Measurements from ENCODE around the gene PRAME.

Gene PRAME

GRCh38 chr22:22556578-22556977 is 2.5 kb downstream of the PRAME start (continued):
- no peak for TF ChIP-seq ZFP30 (CRISPR knock-in tag; IDR thresholded peaks at IDR 0.05)

- TF ChIP-seq ZFP3 (CRISPR knock-in tag; IDR thresholded peaks at IDR 0.05) (no peak), CREB5 (CRISPR knock-in tag; IDR thresholded peaks at IDR 0.05; ENCODE audit: low read depth) (no peak), ZC3H10 (CRISPR knock-in tag; IDR thresholded peaks at IDR 0.05) (no peak), PPARA (CRISPR knock-in tag; IDR thresholded peaks at IDR 0.05; ENCODE audit: borderline replicate concordance) (no peak), CSDC2 (CRISPR knock-in tag; IDR thresholded peaks at IDR 0.05) (no peak), ARNTL (CRISPR knock-in tag; IDR thresholded peaks at IDR 0.05; ENCODE audit: borderline replicate concordance, low read depth) (no peak), POU6F1 (CRISPR knock-in tag; IDR thresholded peaks at IDR 0.05; ENCODE audit: borderline replicate concordance, low read depth) (no peak), TCF4 (CRISPR knock-in tag; IDR thresholded peaks at IDR 0.05; ENCODE audit: borderline replicate concordance) (no peak), TOX (CRISPR knock-in tag; IDR thresholded peaks at IDR 0.05; ENCODE audit: borderline replicate concordance) (no peak), BACH2 (CRISPR knock-in tag; IDR thresholded peaks at IDR 0.05; ENCODE audit: borderline replicate concordance) (no peak), ZNF565 (CRISPR knock-in tag; conservative IDR thresholded peaks at IDR 0.05; ENCODE audit: low read depth) (no peak), OSR1 (CRISPR knock-in tag; IDR thresholded peaks at IDR 0.05) (no peak)
- no peak for ATAC-seq
These were observed 3.5 kb downstream of the PRAME start for GRCh38 chr22:22555596-22555995.

- TF ChIP-seq TCF4 (CRISPR knock-in tag; IDR thresholded peaks at IDR 0.05; ENCODE audit: borderline replicate concordance): no peak
- TF ChIP-seq CSDC2 (CRISPR knock-in tag; IDR thresholded peaks at IDR 0.05): no peak
- no peak for TF ChIP-seq ZC3H10 (CRISPR knock-in tag; IDR thresholded peaks at IDR 0.05)
- TF ChIP-seq TOX (CRISPR knock-in tag; IDR thresholded peaks at IDR 0.05; ENCODE audit: borderline replicate concordance): no peak
- no peak for TF ChIP-seq ZNF8 (CRISPR knock-in tag; IDR thresholded peaks at IDR 0.05)
- no peak for TF ChIP-seq GLIS3 (CRISPR knock-in tag; IDR thresholded peaks at IDR 0.05)
- TF ChIP-seq ZNF565 (CRISPR knock-in tag; conservative IDR thresholded peaks at IDR 0.05; ENCODE audit: low read depth): no peak
- ATAC-seq: no peak
These were observed 4.3 kb downstream of the PRAME start for GRCh38 chr22:22554587-22555284.

- ATAC-seq: no peak
- TF ChIP-seq ESRRG (CRISPR knock-in tag; IDR thresholded peaks at IDR 0.05) (no peak), ZNF8 (CRISPR knock-in tag; IDR thresholded peaks at IDR 0.05) (no peak), TCF4 (CRISPR knock-in tag; IDR thresholded peaks at IDR 0.05; ENCODE audit: borderline replicate concordance) (no peak), BACH2 (CRISPR knock-in tag; IDR thresholded peaks at IDR 0.05; ENCODE audit: borderline replicate concordance) (no peak), ZNF70 (CRISPR knock-in tag; IDR thresholded peaks at IDR 0.05) (no peak), TSHZ2 (CRISPR knock-in tag; IDR thresholded peaks at IDR 0.05) (no peak), ARNTL (CRISPR knock-in tag; IDR thresholded peaks at IDR 0.05; ENCODE audit: borderline replicate concordance, low read depth) (no peak), CSRNP3 (CRISPR knock-in tag; IDR thresholded peaks at IDR 0.05) (no peak), ZFP30 (CRISPR knock-in tag; IDR thresholded peaks at IDR 0.05) (no peak), OSR1 (CRISPR knock-in tag; IDR thresholded peaks at IDR 0.05) (no peak), POU6F1 (CRISPR knock-in tag; IDR thresholded peaks at IDR 0.05; ENCODE audit: borderline replicate concordance, low read depth) (no peak), ISL1 (CRISPR knock-in tag; IDR thresholded peaks at IDR 0.05) (no peak), SNAI2 (CRISPR knock-in tag; IDR thresholded peaks at IDR 0.05) (no peak), CREB5 (CRISPR knock-in tag; IDR thresholded peaks at IDR 0.05; ENCODE audit: low read depth) (no peak), TOX (CRISPR knock-in tag; IDR thresholded peaks at IDR 0.05; ENCODE audit: borderline replicate concordance) (no peak), ZNF565 (CRISPR knock-in tag; conservative IDR thresholded peaks at IDR 0.05; ENCODE audit: low read depth) (no peak), ZFP3 (CRISPR knock-in tag; IDR thresholded peaks at IDR 0.05) (no peak)
These were observed 5.1 kb downstream of the PRAME start for GRCh38 chr22:22553735-22554586.
